HEK293T (cell line): ENCODE results near the gene NOD1.

Experiments
- CTCF ChIA-PET: fragments of 350-600 bp; formaldehyde crosslinking; extraction: SDS; loops from one replicate; lab custom pipeline; 2021; ENCODE audit warnings: antibody characterized with exemption, inconsistent platforms; lab: Yijun Ruan, JAX
- POLR2A ChIA-PET: fragments of 350-600 bp; formaldehyde crosslinking; extraction: SDS; loops from one replicate; lab custom pipeline; 2020; ENCODE audit warnings: antibody characterized with exemption, inconsistent platforms; lab: Yijun Ruan, JAX
- DNase-seq: peaks from one replicate; pipeline ENCODE4 v3.0.0; 2012; ENCODE audit warnings: mixed read lengths; ENCODE audit errors: extremely low spot score
- ARNT ChIP-seq: fragments of 450-650 bp; IDR thresholded peaks from 2 replicates; pipeline ENCODE4 v1.6.1; 2017; ENCODE audit warnings: mild to moderate bottlenecking
- BHLHE40 ChIP-seq: fragments of 450-650 bp; IDR thresholded peaks from 2 replicates; pipeline ENCODE4 v1.6.1; 2016; ENCODE audit warnings: mild to moderate bottlenecking, moderate library complexity, borderline replicate concordance
- CTBP1 ChIP-seq: fragments of 450-650 bp; IDR thresholded peaks from 2 replicates; pipeline ENCODE4 v1.6.1; 2016; ENCODE audit warnings: borderline replicate concordance
- ELF4 ChIP-seq: fragments of 450-650 bp; IDR thresholded peaks from 2 replicates; pipeline ENCODE4 v1.6.1; 2017; ENCODE audit warnings: antibody characterized with exemption
- FOXA1 ChIP-seq: fragments of 450-650 bp; IDR thresholded peaks from 2 replicates; pipeline ENCODE4 v1.6.1; 2016; ENCODE audit warnings: mild to moderate bottlenecking
- FOXK2 ChIP-seq: fragments of 450-650 bp; IDR thresholded peaks from 2 replicates; pipeline ENCODE4 v1.6.1; 2016; ENCODE audit warnings: mild to moderate bottlenecking
- FOXM1 ChIP-seq: fragments of 450-650 bp; IDR thresholded peaks from 2 replicates; pipeline ENCODE4 v1.6.1; 2017; ENCODE audit warnings: mild to moderate bottlenecking, borderline replicate concordance
- HDGF ChIP-seq: fragments of 450-650 bp; IDR thresholded peaks from 2 replicates; pipeline ENCODE4 v1.6.1; 2017; ENCODE audit warnings: antibody characterized with exemption, borderline replicate concordance
- L3MBTL2 ChIP-seq: fragments of 450-650 bp; conservative IDR thresholded peaks from 2 replicates; pipeline ENCODE4 v1.6.1; 2016; ENCODE audit warnings: mild to moderate bottlenecking
- LEF1 ChIP-seq: fragments of 450-650 bp; IDR thresholded peaks from 2 replicates; pipeline ENCODE4 v1.6.1; 2017; ENCODE audit warnings: mild to moderate bottlenecking, borderline replicate concordance
- NFRKB ChIP-seq: fragments of 450-650 bp; IDR thresholded peaks from 2 replicates; pipeline ENCODE4 v1.6.1; 2016; ENCODE audit warnings: mild to moderate bottlenecking, moderate library complexity
- SP1 ChIP-seq: fragments of 450-650 bp; IDR thresholded peaks from 2 replicates; pipeline ENCODE4 v1.6.1; 2017
- SUZ12 ChIP-seq: fragments of 450-650 bp; IDR thresholded peaks from 2 replicates; pipeline ENCODE4 v1.6.1; 2016; ENCODE audit warnings: mild to moderate bottlenecking
- TARDBP ChIP-seq: fragments of 450-650 bp; IDR thresholded peaks from 2 replicates; pipeline ENCODE4 v1.6.1; 2016
- ZNF384 ChIP-seq: fragments of 450-650 bp; IDR thresholded peaks from 2 replicates; pipeline ENCODE4 v1.6.1; 2016
- TF ChIP-seq, protein P1 (sequence below): fragments of 450-650 bp; IDR thresholded peaks from 2 replicates; pipeline ENCODE4 v1.6.1; 2016

Gene NOD1

GRCh38 chr7:30466266-30466665 lies 12.3 kb downstream of the NOD1 start:
- CTCF ChIA-PET: interaction anchor here (1.1 kb wide), 1 partner anchor 20 kb away, joined by 3 read pairs; no protein-coding TSS in a partner anchor
- no peak for DNase-seq
- POLR2A ChIA-PET: interaction anchor here (2.0 kb wide), 1 partner anchor 11 kb away, joined by 6 read pairs; no protein-coding TSS in a partner anchor
- no peak for TF ChIP-seq SP1
- no peak for TF ChIP-seq BHLHE40
- no peak for TF ChIP-seq NFRKB
- no peak for TF ChIP-seq FOXK2
- TF ChIP-seq TARDBP: no peak
- no peak for TF ChIP-seq FOXA1

GRCh38 chr7:30465811-30466180 lies 12.8 kb downstream of the NOD1 start:
- POLR2A ChIA-PET: interaction anchor here (2.0 kb wide), 1 partner anchor 12 kb away, joined by 6 read pairs; no protein-coding TSS in a partner anchor
- CTCF ChIA-PET: interaction anchor here (1.1 kb wide), 1 partner anchor 19 kb away, joined by 3 read pairs; no protein-coding TSS in a partner anchor
- DNase-seq: no peak
- TF ChIP-seq FOXA1: no peak
- no peak for TF ChIP-seq NFRKB
- TF ChIP-seq, protein P1, sequence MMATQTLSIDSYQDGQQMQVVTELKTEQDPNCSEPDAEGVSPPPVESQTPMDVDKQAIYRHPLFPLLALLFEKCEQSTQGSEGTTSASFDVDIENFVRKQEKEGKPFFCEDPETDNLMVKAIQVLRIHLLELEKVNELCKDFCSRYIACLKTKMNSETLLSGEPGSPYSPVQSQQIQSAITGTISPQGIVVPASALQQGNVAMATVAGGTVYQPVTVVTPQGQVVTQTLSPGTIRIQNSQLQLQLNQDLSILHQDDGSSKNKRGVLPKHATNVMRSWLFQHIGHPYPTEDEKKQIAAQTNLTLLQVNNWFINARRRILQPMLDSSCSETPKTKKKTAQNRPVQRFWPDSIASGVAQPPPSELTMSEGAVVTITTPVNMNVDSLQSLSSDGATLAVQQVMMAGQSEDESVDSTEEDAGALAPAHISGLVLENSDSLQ: no peak
- TF ChIP-seq SP1: no peak
- no peak for TF ChIP-seq BHLHE40
- no peak for TF ChIP-seq ZNF384
- no peak for TF ChIP-seq FOXM1
- TF ChIP-seq TARDBP: no peak
- no peak for TF ChIP-seq ELF4

- no peak for DNase-seq
- TF ChIP-seq L3MBTL2 (no peak), TARDBP (no peak), LEF1 (no peak), SUZ12 (no peak), SP1 (no peak), FOXM1 (no peak), ELF4 (no peak), CTBP1 (no peak), FOXA1 (no peak), ZNF384 (no peak)
- TF ChIP-seq, protein P1: no peak
- CTCF ChIA-PET: interaction anchor here (1.1 kb wide), 1 partner anchor 19 kb away, joined by 3 read pairs; no protein-coding TSS in a partner anchor
- POLR2A ChIA-PET: interaction anchor here (2.0 kb wide), 1 partner anchor 12 kb away, joined by 6 read pairs; no protein-coding TSS in a partner anchor
Measured at GRCh38 chr7:30465046-30465810, 13.4 kb downstream of the NOD1 start.

- TF ChIP-seq NFRKB (no peak), FOXM1 (no peak), L3MBTL2 (no peak), ELF4 (no peak), CTBP1 (no peak), ARNT (no peak), LEF1 (no peak), HDGF (no peak), ZNF384 (no peak), TARDBP (no peak), SP1 (no peak), BHLHE40 (no peak), FOXK2 (no peak), SUZ12 (no peak), FOXA1 (no peak)
- TF ChIP-seq, protein P1: no peak
- CTCF ChIA-PET: no interaction called here
- POLR2A ChIA-PET: interaction anchor here (2.0 kb wide), 1 partner anchor 13 kb away, joined by 6 read pairs; no protein-coding TSS in a partner anchor
- DNase-seq: no peak
Measured at GRCh38 chr7:30464231-30464671, 14.3 kb downstream of the NOD1 start.

DNA sequence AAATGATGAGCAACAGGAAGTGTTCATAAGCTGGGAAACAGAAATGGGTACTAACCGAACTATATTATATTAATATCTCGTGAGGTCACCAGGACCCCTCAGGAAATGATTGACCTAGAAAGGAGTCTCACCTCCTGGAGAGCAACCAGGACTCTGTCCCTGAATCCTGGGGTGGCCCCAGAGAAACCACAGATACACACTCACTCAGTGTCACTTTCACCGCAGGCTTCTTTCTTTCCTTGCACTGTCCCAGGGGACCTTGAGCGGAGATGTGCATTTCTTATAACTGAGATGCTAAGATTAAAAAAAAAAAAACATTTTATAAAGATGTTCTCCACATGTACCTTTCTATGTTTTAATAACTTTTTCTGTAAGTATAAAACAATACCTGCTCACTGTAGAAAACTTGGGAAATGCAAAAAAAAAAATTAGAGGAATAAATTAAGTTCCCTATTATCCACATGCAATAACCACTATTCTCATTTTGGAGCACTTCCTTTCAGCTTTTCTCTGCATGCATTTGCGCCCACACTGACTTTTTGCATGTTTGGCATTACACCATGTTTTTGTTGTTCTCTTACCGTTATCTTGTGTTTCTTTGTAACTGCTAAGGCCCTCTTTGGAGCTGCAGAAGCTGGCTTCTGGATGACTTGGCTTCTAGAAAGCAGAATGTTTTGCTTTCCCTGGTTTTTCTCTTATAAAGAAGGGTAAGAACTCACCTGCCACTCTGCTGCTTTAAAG lies 15.0 kb downstream of the NOD1 start:
- TF ChIP-seq L3MBTL2: no peak
- no peak for TF ChIP-seq ZNF384
- TF ChIP-seq LEF1: no peak
- no peak for TF ChIP-seq ELF4
- no peak for TF ChIP-seq TARDBP
- DNase-seq: no peak
- ChIA-PET CTCF (no interaction called here), POLR2A (no interaction called here)

- POLR2A ChIA-PET: no interaction called here
- TF ChIP-seq FOXM1: no peak
- CTCF ChIA-PET: no interaction called here
- DNase-seq: no peak
Measured at GRCh38 chr7:30462179-30462578, 16.4 kb downstream of the NOD1 start.
